Osteocyte (in vitro differentiated cells): Measurements from ENCODE around the gene KCNJ13. TPM values are rescaled to one million over a fixed set of nuclear protein-coding genes. Genes with fewer than 3 reads are reported as not detected.

Experiments
- DNase-seq: peaks from one replicate; pipeline ENCODE4 v3.0.0; 2021; ENCODE audit warnings: mixed read lengths; ENCODE audit not compliant: unreplicated experiment; ENCODE audit errors: extremely low spot score
- H3K27ac Mint-ChIP-seq: one replicate; pipeline ENCODE4 v1.8.0; 2021; ENCODE audit warnings: mild to moderate bottlenecking, mixed read lengths; ENCODE audit not compliant: unreplicated experiment
- H3K27me3 Mint-ChIP-seq: one replicate; pipeline ENCODE4 v1.8.0; 2021; ENCODE audit warnings: mixed read lengths; ENCODE audit not compliant: unreplicated experiment
- H3K36me3 Mint-ChIP-seq: one replicate; pipeline ENCODE4 v1.8.0; 2021; ENCODE audit warnings: mixed read lengths; ENCODE audit not compliant: unreplicated experiment
- H3K4me1 Mint-ChIP-seq: one replicate; pipeline ENCODE4 v1.8.0; 2021; ENCODE audit warnings: mixed read lengths; ENCODE audit not compliant: unreplicated experiment
- H3K4me3 Mint-ChIP-seq: one replicate; pipeline ENCODE4 v1.8.0; 2021; ENCODE audit warnings: mild to moderate bottlenecking, moderate library complexity, mixed read lengths; ENCODE audit not compliant: unreplicated experiment
- H3K9me3 Mint-ChIP-seq: one replicate; pipeline ENCODE4 v1.8.0; 2021; ENCODE audit warnings: mixed read lengths; ENCODE audit not compliant: unreplicated experiment
- CTCF ChIP-seq: fragments of 200-600 bp; sonication (generic); IDR thresholded peaks from 2 replicates; pipeline ENCODE4 v1.5.0; 2021; ENCODE audit warnings: antibody characterized with exemption, mild to moderate bottlenecking, moderate library complexity
- total RNA-seq: library from RNA; stranded (reverse); gene quantifications from 2 replicates; pipeline ENCODE4 v1.2.1, GENCODE V29; 2021

KCNJ13 gene
- total RNA-seq, 1 donor from 2014 or later, result not detected

GRCh38 chr2:232783278-232783677 is 6.9 kb upstream of the KCNJ13 start:
- TF ChIP-seq CTCF, result no peak
- no peaks in the 10 kb centered on the region for H3K9me3 Mint-ChIP-seq
- H3K27ac Mint-ChIP-seq, result no peak overlapping the region
- H3K27me3 Mint-ChIP-seq, result no peaks in the 10 kb centered on the region
- H3K36me3 Mint-ChIP-seq, result peaks cover 41% of the 10 kb centered on the region
- H3K4me1 Mint-ChIP-seq, result peaks cover 23% of the 10 kb centered on the region
- DNase-seq, result no peak
- H3K4me3 Mint-ChIP-seq, result no peak overlapping the region

GRCh38 chr2:232781765-232782164 is 5.4 kb upstream of the KCNJ13 start:
- Mint-ChIP-seq H3K4me1 (peaks cover 24% of the 10 kb centered on the region), H3K27ac (no peak overlapping the region), H3K9me3 (no peaks in the 10 kb centered on the region), H3K36me3 (peaks cover 27% of the 10 kb centered on the region), H3K4me3 (no peak overlapping the region), H3K27me3 (no peaks in the 10 kb centered on the region)
- no peak for DNase-seq
- TF ChIP-seq CTCF, result no peak

GRCh38 chr2:232779934-232780333 is 3.6 kb upstream of the KCNJ13 start:
- no peak for TF ChIP-seq CTCF
- Mint-ChIP-seq H3K4me3 (no peak overlapping the region), H3K9me3 (no peaks in the 10 kb centered on the region), H3K27ac (no peak overlapping the region), H3K36me3 (peaks cover 22% of the 10 kb centered on the region), H3K4me1 (peaks cover 35% of the 10 kb centered on the region), H3K27me3 (no peaks in the 10 kb centered on the region)
- no peak for DNase-seq

- H3K27ac Mint-ChIP-seq, result peak overlapping the region; percentile 62
- no peak for DNase-seq
- peaks cover 35% of the 10 kb centered on the region for H3K4me1 Mint-ChIP-seq
- no peaks in the 10 kb centered on the region for H3K9me3 Mint-ChIP-seq
- peaks cover 20% of the 10 kb centered on the region for H3K36me3 Mint-ChIP-seq
- no peak for TF ChIP-seq CTCF
- H3K4me3 Mint-ChIP-seq, result no peak overlapping the region
- no peaks in the 10 kb centered on the region for H3K27me3 Mint-ChIP-seq
Measured at GRCh38 chr2:232779465-232779864, 3.1 kb upstream of the KCNJ13 start.

GRCh38 chr2:232777276-232777675 is 911 bp upstream of the KCNJ13 start:
- DNase-seq, result no peak
- peaks cover 35% of the 10 kb centered on the region for H3K4me1 Mint-ChIP-seq
- no peak overlapping the region for H3K27ac Mint-ChIP-seq
- peaks cover 19% of the 10 kb centered on the region for H3K36me3 Mint-ChIP-seq
- TF ChIP-seq CTCF, result no peak
- H3K9me3 Mint-ChIP-seq, result no peaks in the 10 kb centered on the region
- no peaks in the 10 kb centered on the region for H3K27me3 Mint-ChIP-seq
- H3K4me3 Mint-ChIP-seq, result no peak overlapping the region
